HG03565 (cell line): ENCODE measurements around the gene USP46.

Source experiments
- ATAC-seq: cut with Tn5 transposase; IDR thresholded peaks from one replicate; pipeline ENCODE4 v1.9.1; 2021; ENCODE audit warnings: mild to moderate bottlenecking, moderate library complexity; ENCODE audit not compliant: unreplicated experiment

USP46 gene, protein sequence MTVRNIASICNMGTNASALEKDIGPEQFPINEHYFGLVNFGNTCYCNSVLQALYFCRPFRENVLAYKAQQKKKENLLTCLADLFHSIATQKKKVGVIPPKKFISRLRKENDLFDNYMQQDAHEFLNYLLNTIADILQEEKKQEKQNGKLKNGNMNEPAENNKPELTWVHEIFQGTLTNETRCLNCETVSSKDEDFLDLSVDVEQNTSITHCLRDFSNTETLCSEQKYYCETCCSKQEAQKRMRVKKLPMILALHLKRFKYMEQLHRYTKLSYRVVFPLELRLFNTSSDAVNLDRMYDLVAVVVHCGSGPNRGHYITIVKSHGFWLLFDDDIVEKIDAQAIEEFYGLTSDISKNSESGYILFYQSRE

DNA sequence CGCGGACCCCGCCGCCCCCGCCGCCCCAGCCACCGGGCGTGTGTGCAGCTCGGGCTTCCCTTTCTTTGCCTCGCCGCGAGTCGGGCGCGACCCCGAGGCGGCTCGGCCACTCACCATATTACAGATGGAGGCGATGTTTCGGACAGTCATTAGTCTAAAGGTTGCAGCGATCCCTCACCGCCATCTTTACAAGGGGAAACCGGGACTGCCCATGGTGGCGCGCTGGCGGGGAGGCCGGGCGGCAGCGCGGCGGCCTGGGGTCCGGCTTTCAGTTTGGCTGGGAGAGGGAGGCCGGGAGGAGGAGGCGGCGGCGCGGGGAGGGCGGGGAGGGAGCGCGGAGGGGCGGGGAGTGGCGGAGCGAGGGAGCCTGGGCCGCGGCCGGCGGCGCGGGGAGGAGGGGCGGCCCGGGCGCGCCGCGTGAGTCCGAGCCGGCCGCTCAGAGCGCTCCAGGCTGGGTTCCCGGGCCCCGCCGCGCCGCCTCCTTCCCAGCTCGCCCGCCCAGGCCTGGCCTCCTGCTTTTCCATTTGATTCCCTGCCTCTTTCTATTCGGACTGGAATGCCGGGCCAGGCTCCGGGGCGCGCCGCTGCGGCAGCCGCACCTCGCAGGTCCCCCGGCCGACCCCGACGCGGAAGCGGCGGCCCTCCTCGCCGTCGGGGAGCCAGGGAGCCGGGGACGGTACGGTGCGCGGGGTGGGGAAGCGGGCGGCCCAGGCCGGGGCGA lies at the start of gene USP46:
USP46 (minus strand) TSS at position 301 of the 721 bp plus-strand sequence; CDS start at position 150, 151 bp downstream.
- ATAC-seq: peak; percentile 62

DNA sequence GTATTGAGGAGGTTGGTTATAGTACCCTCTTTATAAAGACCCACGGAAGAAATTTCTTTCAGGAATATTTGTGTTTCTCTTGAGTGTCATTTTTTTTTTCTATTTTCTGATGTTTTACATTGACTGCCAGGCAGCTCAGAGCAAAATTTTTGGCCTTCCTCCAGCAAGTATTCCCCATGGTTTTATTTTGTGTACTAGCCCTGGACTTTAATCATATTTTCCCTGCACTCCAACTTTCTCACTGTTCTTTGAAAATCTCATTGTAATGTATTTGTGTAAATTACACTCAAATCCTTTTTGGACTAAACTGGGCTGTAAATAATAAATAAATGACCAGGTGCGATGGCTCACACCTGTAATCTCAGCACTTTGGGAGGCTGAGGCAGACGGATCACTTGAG lies 45.6 kb upstream of the USP46 start:
- ATAC-seq: no peak

DNA sequence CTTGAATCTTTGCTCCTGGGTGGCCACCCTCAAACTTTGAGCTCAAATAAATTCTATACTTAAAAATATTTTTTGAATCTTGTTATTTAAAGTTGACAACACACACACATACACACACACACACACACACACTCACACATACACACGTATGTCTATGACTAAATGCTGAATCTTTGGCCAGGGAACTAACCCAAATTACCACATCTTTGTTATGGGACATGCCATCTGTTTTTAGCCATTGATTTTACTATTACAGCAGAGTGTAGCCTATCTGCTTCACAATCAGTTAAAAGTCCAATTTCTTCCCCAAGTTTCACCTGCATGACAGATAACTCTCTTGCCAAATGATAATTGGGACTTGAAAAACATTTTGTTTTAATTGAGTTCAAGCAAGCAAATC lies 45.0 kb upstream of the USP46 start:
- ATAC-seq: no peak

DNA sequence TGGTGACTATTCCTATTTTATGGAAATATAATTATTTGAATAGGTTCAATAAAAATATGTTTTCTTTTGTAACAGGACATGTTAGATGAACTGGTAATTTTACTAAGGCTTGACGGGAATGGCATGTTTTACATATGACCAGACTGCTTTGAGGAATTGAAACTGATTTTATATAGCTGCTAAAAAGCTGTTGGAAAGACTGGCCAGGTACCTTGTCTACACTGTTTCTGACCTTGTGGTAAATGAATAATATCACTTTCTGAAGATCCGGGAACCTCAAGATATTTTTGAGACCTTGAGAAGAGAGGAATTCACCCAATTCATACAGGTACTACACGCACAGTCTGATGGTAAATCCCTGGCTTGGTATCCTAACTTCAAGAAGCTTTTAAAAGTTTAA lies 42.1 kb upstream of the USP46 start:
- peak; percentile 96 for ATAC-seq

DNA sequence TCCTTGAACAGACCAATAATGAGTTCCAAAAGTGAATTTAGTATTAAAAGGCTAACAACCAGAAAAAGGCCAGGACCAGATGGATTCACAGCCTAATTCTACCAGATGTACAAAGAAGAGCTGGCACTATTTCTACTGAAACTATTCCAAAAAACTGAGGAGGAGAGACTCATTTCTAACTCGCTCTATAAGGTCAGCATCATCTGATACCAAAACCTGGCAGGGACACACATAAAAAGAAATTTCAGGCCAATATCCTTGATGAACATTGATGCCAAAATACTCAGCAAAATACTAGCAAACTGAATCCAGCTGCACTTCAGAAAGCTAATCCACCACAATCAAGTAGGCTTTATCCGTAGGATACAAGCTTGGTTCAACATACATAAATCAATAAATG lies 35.8 kb upstream of the USP46 start:
- ATAC-seq: no peak

DNA sequence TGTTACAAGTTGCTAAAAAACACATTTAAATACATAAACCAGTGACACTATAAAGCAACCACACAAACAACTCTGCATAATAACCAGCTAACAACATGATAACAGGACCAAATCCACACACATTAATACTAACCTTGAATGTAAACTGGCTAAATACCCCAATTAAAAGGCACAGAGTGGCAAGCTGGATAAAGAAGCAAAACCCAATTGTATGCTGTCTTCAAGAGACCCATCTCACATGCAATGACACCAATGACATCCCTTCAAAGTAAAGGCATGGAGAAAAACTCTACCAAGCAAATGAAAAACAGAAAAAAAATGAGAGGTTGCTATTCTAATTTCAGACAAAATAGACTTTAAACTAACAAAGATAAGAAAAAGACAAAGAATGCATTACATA lies 34.4 kb upstream of the USP46 start:
- no peak for ATAC-seq

DNA sequence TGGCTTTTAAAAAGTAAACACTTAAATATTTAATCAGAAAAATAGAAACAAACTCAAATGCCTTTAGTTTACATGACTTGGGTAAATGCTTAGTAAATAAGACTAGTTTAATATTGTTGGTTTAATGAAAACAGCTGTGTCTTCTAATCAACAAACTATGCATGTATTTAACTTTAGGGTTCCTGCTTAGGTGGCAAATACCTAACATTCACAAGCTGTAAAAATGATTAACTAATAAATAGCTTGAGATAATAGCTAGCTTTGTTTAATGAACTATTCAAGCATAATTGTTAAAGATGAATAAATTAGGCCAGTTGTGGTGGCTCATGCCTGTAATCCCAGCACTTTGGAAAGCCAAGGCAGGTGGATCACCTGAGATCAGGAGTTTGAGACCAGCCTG lies 30.0 kb upstream of the USP46 start:
- ATAC-seq: no peak

DNA sequence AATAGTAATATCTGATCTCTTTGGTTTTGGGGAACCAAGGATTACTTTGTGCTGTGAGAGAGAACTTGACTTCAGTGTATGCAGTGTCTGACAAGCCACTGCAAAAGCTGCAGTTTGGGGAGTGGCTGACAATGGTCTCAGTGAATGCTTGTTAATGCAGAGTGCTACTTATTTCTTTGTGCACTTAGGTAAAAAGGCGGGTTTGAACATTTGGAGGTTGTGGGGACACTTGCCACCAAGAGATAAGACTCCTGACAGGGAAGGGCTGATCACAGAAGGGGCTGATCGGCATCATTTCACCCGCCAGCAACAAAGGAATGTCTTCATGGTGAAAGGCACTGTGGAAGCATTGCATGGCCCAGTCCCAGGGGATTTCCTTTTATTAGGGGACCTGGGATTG lies 28.6 kb upstream of the USP46 start:
- no peak for ATAC-seq

DNA sequence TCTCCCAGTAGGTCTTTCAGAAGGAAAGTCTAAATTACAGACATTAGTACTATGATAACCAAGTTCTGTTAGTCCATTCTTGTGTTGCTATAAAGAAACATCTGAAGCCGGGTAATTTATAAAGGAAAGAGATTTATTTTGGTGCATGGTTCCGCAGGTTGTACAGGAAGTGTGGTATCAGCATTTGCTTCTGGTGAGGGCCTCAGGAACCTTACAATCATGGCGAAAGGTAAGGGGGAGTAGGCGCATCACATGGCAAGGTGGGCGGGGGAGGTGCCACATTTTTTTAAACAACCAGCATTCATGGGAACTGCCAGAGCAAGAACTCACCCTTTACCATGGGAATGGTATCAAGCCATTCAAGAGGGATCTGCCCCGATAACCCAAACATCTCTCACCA lies 26.2 kb upstream of the USP46 start:
- ATAC-seq: no peak

DNA sequence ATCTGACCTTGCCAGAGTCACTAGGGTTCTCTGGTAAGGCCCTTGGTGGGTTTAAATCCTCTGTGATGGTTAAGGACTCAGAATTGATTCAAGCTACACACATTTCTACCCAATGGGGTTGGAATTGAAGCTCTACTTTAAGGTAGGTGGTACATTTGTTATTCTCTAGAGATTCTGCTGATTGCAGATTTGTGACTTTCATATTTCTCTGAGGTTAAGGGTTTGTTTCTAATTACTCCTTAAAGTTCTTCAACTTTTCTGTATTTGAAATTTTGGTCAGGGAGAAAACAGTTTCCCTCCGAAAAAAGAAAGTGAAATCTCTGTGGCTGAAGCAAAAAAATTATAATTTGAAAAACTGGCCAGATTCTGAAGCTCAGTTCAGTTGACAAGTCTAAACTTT lies 25.8 kb upstream of the USP46 start:
- ATAC-seq: no peak

DNA sequence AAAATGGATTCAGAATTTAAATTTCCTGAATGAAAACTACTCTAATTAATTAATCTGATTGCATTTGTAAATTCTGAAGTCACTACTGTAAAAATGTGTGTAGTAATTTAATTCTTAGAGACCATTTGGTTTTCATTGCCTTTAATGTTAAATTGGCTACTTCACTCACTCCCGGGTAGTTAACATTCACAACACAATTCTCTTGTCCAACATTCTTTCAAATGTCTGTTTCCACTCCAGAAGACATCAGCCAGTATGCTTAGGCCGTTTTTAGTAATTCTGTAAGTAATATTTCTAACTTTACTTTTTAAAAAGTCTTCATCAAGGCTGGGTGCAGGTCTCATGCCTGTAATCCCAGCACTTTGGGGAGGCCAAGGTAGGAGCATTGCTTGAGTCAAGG lies 21.3 kb upstream of the USP46 start:
- no peak for ATAC-seq

DNA sequence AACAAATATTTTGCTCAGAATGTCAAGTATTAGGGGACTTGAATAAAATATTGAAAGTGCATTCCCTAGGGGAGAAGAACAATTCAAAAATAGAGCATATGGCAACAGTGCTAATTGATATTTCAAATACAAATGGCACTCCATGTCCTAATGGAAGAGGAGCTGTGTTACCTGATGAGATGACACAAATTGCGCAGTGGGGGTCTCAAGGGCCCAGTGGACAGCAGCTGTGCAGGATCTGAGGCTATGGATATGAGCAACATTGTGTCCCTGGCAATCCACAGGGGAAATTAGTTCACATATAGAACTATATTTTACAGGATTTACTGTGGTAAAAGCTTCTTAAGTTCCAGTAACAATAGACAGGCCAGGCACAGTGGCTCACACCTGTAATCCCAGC lies 17.4 kb upstream of the USP46 start:
- ATAC-seq: no peak

DNA sequence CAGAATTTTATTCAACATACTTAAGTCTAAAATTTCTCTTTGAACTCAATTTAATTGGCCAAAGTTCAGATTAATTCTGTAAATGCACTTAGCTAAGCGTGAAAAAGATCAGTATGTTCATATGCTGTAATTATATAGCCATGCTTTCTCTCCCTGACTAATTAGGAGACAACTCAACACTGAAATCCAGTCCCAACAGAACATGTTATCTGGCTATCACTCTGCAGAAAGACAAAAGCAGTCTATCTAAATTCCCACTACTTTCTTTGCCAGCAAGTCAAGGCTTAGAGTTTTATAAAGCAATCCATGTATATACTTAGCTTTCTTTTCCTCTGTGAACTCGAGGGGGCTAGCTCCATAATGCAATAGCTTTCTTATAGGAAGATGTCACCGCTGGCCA lies 16.0 kb upstream of the USP46 start:
- no peak for ATAC-seq

DNA sequence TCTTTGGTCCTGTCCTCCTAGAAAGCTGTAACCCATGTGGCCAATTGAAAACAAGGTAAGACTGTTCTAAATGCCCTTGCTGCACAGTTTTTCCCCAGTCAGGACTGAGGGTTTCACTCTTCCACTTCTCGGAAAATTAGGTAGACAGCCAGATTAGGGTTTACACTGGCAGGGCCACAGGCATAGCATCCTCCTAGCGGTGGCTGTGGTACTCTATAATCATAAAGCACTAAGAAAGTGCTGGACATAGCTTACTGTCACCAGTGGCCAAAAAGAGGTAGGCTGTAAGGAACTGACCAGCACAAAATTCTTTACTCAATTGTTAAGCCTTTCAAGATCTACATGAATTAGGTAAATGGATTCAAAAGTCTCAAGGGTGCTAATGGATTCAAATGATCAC lies 11.6 kb upstream of the USP46 start:
- ATAC-seq: no peak

DNA sequence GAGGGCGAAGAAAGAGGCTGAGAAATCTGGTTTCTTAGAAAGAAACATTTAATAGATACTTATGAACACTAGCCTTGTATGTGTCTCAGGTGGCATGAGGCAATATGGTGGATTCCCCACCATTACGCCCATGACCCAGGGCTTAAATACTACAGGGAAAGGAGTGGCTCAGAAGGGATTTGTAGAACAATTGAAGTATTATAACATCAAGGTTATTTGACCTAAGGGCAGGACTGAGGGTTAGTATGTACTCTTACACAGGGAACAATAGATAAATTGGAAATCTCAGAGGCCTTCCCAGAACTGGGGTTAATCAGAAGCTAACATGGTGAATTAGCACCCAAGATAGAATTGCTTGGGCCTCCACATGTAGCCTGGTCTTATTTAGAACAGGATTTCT lies 11.0 kb upstream of the USP46 start:
- ATAC-seq: no peak

DNA sequence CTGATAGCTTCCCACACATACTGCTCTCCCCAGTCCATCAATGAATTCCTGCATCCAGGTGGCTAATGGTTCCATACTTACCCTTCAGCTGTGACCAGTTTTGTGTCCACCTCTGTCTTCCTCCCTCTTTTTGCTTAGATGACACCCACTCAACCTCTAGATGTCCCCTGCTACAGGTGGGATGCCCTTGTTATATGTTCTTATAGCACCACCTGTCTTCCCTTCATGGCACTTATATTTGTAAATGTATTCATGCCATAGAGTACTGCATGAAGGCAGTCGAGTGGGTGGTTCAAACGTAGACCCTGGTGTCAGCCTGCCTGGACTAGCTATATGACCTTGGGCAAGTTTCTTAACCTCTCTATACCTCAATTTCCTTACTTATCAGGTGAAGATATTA lies 6.5 kb upstream of the USP46 start:
- ATAC-seq: peak; percentile 83

DNA sequence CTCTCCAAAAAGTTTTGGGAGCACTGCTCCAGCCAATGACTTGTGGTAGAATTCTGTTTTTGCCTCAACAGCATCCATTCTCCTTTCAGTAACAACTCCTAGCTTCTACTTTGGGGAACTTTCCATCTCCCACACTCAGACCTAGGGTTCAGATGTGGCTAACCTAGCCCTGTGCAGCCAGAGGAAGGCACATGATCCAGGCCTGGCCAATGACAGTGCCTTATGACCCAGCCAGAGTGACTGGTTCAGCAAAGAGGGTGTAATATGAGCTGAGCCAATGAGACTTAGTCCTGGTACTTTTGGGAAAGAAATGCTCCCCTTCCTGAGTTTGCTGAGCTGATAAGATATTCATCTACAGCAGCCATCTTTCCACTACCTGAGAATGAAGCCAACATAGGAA lies 5.4 kb upstream of the USP46 start:
- no peak for ATAC-seq

DNA sequence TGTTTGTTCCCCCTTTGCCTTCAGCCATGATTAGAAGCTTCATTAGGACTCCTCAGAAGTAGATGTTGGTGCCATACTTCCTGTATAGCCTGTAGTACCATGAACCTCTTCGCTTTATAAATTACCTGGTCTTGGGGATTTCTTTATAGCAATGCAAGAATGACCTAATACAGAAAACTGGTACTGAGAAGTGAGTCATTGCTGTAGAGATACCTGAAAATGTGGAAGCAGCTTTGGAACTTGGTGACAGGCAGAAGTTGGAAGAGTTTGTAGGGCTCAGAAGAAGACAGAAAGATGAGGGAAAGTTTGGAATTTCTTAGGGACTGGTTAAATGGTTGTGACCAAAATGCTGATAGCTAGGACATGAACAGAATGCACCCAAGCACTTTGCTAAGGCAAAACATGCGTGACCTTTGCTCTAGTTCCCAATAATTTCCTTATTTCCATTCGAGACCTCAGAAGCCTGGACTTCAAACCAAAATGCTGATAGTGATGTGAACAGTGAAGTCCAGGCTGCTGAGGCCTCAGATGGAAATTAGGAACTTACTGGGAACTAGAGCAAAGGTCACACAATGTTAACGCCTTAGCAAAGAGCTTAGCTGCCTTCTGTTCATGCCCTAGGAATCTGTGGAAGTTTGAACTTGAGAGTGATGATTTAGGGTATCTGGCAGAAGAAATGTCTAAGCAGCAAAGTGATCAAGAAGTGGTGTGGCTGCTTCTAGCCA lies 3.0 kb upstream of the USP46 start:
- ATAC-seq: no peak

DNA sequence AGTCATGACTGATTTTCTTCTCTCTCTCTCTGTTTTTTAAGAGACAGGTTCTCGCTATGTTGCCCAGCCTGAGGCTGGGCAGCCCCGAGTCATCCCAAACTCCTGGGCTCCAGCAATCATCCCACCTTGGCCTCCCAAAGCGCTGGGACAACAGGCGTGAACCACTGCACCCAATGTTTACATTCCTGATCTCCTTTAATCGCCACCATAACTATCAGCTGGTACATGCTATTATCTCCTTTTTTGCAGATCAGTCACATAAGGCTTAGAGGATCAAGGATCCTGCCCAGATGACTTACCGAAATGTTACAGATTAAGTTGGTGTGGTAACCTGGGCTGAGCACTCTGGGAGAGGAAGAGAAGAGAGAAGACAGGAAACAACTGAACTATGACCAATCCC lies 1.5 kb upstream of the USP46 start:
- no peak for ATAC-seq

DNA sequence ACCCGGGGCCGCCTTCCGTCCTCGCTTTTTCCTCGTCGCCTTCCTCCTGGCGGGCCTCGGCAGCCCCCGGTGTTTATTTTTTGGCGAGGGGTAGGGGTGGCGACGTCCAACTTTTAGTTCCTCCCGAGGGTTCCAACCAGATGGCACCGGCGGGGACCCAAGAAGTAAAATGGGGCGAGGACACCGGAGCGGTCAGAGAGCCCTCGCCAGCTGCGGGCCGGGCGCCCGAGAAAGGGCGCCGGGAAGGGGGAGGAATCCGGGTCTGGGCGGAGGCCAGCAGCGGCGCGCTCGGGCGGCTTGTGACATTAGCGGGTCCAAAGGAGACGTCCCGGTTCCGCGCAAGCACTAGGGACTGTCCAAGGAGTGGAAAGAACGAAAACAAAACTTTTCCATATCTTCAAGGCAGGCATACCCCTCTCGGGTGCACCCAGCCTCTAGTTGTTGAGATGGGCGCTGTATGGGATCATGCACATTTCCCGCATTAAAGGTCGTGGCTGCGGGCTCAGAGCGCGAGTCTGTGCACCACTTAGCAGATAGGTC lies 691 bp upstream of the USP46 start:
- ATAC-seq: peak; percentile 12

DNA sequence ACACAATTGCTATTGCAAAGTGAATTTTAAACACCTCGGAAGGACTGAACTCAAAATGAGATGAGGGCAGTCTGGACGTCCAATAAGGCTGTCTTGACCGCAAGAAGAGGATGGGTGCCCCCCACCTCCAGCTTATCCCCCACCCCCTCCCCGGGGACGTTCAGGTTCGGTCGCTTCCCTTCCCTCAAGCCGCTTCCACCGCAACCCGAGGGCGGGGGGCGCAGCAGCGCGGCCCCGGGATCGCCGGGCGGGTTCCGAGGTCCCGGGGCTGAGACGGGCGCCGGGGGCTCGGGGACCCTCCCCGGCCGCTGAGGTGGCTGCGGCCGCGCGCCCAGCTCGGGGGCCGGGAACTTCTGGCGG lies 480 bp downstream of the USP46 start:
- ATAC-seq: peak; percentile 5
